DND-41 (cell line): ENCODE data around the gene AVL9.

Experiments used
- ATAC-seq: fragments of 200-7000 bp; cut with Tn5 transposase; 3 replicates; pipeline ENCODE4 v1.9.1; 2021; ENCODE audit warnings: low read depth; ENCODE audit not compliant: insufficient read depth
- DNase-seq: peaks from one replicate; pipeline ENCODE4 v3.0.0-alpha.2; 2020
- H2AFZ ChIP-seq: 2 replicates; pipeline ENCODE4 v1.6.0; 2012; ENCODE audit warnings: low read depth, low read length
- H3K27ac ChIP-seq: 2 replicates; pipeline ENCODE4 v1.5.1; 2012; ENCODE audit warnings: low read length, inconsistent platforms
- H3K27me3 ChIP-seq: fragments of 200-600 bp; sonication (generic); 2 replicates; pipeline ENCODE4 v1.6.0; 2012; ENCODE audit warnings: low read length, mild to moderate bottlenecking, inconsistent platforms; ENCODE audit not compliant: insufficient read depth, poor library complexity
- H3K36me3 ChIP-seq: 2 replicates; pipeline ENCODE4 v1.5.1; 2012; ENCODE audit warnings: low read length, inconsistent platforms; ENCODE audit not compliant: insufficient read depth
- H3K4me1 ChIP-seq: 2 replicates; pipeline ENCODE4 v1.5.1; 2012; ENCODE audit warnings: mild to moderate bottlenecking, low read length; ENCODE audit not compliant: insufficient read depth
- H3K4me2 ChIP-seq: 2 replicates; pipeline ENCODE4 v1.6.0; 2012; ENCODE audit warnings: mild to moderate bottlenecking, moderate library complexity, low read length, inconsistent platforms; ENCODE audit not compliant: insufficient read depth
- H3K4me3 ChIP-seq, 2 experiments: fragments of 200-600 bp in 1 of 2; shearing (Covaris generic) in 1 of 2; 2 replicates each; pipeline ENCODE4 v1.5.1; 2012 to 2016; ENCODE audit warnings: inconsistent platforms in 2 of 2, low read length in 2 of 2, mild to moderate bottlenecking in 2 of 2, low read depth in 1 of 2, moderate library complexity in 1 of 2
- H3K79me2 ChIP-seq: 2 replicates; pipeline ENCODE4 v1.6.0; 2012; ENCODE audit warnings: low read length, inconsistent platforms; ENCODE audit not compliant: insufficient read depth
- H3K9ac ChIP-seq: 2 replicates; pipeline ENCODE4 v1.6.0; 2012; ENCODE audit warnings: low read depth, mild to moderate bottlenecking, inconsistent platforms, low read length, moderate library complexity
- H3K9me3 ChIP-seq: 2 replicates; pipeline ENCODE4 v1.5.1; 2012; ENCODE audit warnings: low read length, moderate library complexity, mild to moderate bottlenecking, inconsistent platforms; ENCODE audit not compliant: insufficient read depth, severe bottlenecking
- H4K20me1 ChIP-seq: 2 replicates; pipeline ENCODE4 v1.6.0; 2012; ENCODE audit warnings: low read length; ENCODE audit not compliant: insufficient read depth
- EZH2 ChIP-seq: IDR thresholded peaks from 3 replicates; pipeline ENCODE4 v1.6.1; 2012; ENCODE audit warnings: borderline replicate concordance, low read depth, mild to moderate bottlenecking, moderate library complexity, low read length, inconsistent platforms; ENCODE audit not compliant: severe bottlenecking
- TF ChIP-seq, protein P1 (sequence below): IDR thresholded peaks from 2 replicates; pipeline ENCODE4 v1.5.1; 2012; ENCODE audit warnings: borderline replicate concordance, low read length, moderate library complexity, mild to moderate bottlenecking; ENCODE audit not compliant: poor library complexity, severe bottlenecking; ENCODE audit errors: extremely low read depth

The AVL9 gene

DNA sequence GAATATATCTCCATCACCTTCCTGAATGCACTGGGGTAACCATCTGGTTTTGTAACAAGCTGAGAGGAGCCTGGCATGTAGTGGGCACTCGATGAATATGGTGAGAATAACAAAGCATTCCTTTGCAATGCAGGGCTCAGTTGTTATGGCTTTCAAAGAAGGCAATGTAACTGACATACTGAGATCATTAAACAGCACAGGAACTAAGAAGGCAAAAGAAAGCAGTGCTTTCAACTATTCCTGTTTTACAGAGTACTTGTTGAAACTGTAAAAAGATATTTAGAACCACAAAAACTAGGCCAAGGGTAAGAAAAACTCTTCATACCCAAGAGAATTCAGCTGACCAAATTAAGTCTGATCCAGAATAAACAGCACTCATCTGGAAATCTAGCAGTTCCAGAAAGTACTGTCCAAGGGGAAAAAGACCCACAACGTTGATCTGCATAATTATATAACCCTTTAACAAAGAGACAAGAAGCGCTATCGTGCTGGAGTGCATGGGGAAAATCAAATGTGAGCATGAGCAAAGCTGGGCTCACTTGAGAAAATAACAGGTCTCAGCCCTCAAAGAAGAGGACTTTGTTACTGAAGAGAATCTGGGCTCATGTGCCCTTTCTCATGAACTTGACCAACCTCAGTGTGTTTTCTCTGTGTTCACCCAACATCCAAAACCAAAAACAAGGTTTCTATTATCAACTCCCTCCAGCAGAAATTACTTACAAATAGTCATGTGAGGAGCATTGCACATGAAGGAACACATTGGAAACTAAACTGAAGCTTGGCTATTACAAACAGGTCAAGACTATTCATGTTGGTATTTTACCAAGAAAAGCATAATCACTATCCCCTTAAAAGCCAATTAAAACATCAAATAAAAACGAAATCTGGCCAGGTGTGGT lies 116.2 kb downstream of the AVL9 start:
- Histone ChIP-seq H3K4me1 (no peaks in the 10 kb centered on the region), H3K4me3 (no peak overlapping the region), H3K9ac (no peak overlapping the region), H3K27ac (no peak overlapping the region), H4K20me1 (no peaks in the 10 kb centered on the region), H3K79me2 (no peaks in the 10 kb centered on the region), H3K4me2 (no peak overlapping the region), H3K36me3 (no peaks in the 10 kb centered on the region), H3K27me3 (no peaks in the 10 kb centered on the region), H3K9me3 (no peaks in the 10 kb centered on the region), H2AFZ (no peak overlapping the region)
- DNase-seq (no peak), ATAC-seq (no peak)
- no peak for TF ChIP-seq EZH2
- TF ChIP-seq, protein P1, sequence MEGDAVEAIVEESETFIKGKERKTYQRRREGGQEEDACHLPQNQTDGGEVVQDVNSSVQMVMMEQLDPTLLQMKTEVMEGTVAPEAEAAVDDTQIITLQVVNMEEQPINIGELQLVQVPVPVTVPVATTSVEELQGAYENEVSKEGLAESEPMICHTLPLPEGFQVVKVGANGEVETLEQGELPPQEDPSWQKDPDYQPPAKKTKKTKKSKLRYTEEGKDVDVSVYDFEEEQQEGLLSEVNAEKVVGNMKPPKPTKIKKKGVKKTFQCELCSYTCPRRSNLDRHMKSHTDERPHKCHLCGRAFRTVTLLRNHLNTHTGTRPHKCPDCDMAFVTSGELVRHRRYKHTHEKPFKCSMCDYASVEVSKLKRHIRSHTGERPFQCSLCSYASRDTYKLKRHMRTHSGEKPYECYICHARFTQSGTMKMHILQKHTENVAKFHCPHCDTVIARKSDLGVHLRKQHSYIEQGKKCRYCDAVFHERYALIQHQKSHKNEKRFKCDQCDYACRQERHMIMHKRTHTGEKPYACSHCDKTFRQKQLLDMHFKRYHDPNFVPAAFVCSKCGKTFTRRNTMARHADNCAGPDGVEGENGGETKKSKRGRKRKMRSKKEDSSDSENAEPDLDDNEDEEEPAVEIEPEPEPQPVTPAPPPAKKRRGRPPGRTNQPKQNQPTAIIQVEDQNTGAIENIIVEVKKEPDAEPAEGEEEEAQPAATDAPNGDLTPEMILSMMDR = no peak

DNA sequence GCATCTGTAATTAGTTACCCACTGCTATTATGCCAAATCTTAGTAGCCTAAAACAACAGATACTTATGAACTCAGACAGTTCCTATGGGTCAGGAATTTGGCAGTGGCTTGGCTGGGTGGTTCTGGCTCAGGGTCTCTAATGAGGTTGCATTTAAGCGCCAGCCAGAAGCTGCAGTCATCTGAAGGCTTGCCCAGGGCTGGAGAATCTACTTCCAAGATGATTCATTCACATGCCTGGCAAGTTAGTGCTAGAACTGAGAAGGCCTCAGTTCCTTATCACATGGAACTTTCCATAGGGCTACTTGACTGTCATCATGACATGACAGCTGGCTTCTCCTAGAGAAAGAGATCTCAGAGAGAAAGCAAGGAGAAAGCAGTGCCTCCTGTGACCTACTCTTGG lies 121.3 kb downstream of the AVL9 start:
- no peak for DNase-seq

DNA sequence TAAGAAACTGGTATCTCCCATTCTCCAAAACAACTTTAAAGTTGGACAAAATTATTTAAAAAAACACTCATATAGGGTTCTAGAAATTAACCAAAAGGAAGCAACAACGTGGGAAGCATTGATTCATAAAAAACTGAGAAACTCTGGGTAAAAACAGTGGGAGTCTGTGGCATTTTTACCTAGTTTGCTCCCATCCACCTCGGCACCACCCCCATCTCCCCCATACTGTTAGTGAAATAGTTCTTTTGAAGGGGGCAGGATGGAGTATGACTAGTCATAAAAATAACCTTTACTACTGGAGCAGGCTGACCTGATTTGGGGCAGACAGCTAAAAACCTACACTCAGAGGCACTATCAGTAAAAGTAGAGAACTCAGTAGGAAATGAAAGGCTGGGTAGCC lies 123.2 kb downstream of the AVL9 start:
- H3K27ac ChIP-seq = no peak overlapping the region
- no peak overlapping the region for H3K4me3 ChIP-seq
- no peaks in the 10 kb centered on the region for H3K4me1 ChIP-seq
- H2AFZ ChIP-seq = no peak overlapping the region
- DNase-seq (no peak), ATAC-seq (no peak)
- no peaks in the 10 kb centered on the region for H3K9me3 ChIP-seq
- H3K79me2 ChIP-seq = no peaks in the 10 kb centered on the region
- TF ChIP-seq EZH2 = no peak
- TF ChIP-seq, protein P1 = no peak
- H3K9ac ChIP-seq = no peak overlapping the region
- H3K4me2 ChIP-seq = no peak overlapping the region
- no peaks in the 10 kb centered on the region for H3K27me3 ChIP-seq
- no peaks in the 10 kb centered on the region for H4K20me1 ChIP-seq
- H3K36me3 ChIP-seq = no peaks in the 10 kb centered on the region

More for the DNA sequence above, 121.3 kb downstream of the AVL9 start:
- Histone ChIP-seq H3K4me2 (no peak overlapping the region), H2AFZ (no peak overlapping the region), H3K4me1 (no peaks in the 10 kb centered on the region), H4K20me1 (no peaks in the 10 kb centered on the region), H3K9ac (no peak overlapping the region), H3K27me3 (no peaks in the 10 kb centered on the region), H3K79me2 (no peaks in the 10 kb centered on the region), H3K27ac (no peak overlapping the region), H3K9me3 (no peaks in the 10 kb centered on the region), H3K36me3 (no peaks in the 10 kb centered on the region), H3K4me3 (no peak overlapping the region)
- no peak for ATAC-seq
- TF ChIP-seq, protein P1 = no peak
- TF ChIP-seq EZH2 = no peak
